Measurements from ENCODE around the gene BAZ2B. TPM values are rescaled to one million over a fixed set of nuclear protein-coding genes. Genes with fewer than 3 reads are reported as not detected.
A peak's percentile ranks its signal among the peaks of the same experiment; 100 is the strongest.

Gene BAZ2B
- total RNA-seq, 1 experiment from 2014 or later, result 54.9 TPM

- H3K9ac ChIP-seq (ENCODE audit: extremely low read depth, insufficient read length, low read length), result no peak overlapping the region
- H3T11ph ChIP-seq (ENCODE audit: low read length), result no peak overlapping the region
- no peaks in the 10 kb centered on the region for H3K4me1 ChIP-seq (ENCODE audit: insufficient read depth, low read length)
- H3K56ac ChIP-seq (ENCODE audit: insufficient read length, low read depth, low read length), result no peak overlapping the region
- H3K23me2 ChIP-seq (ENCODE audit: insufficient read length, low read depth, low read length, poor library complexity, severe bottlenecking), result no peaks in the 10 kb centered on the region
- no peak overlapping the region for H3K14ac ChIP-seq (ENCODE audit: insufficient read depth, low read length)
- WGBS (ENCODE audit: extremely low coverage, insufficient read length, low lambda C conversion rate), result no CpG with 5 or more reads among the region's 1 CpG
- no peak overlapping the region for H3K4me2 ChIP-seq (ENCODE audit: insufficient read depth, insufficient read length, low read length)
- Mint-ChIP-seq H3K27ac (peak overlapping the region in 2 of 3 experiments; percentile 19 to 34; a peak in 5 of 7 replicates), H3K36me3 (ENCODE audit: insufficient read depth in 1 of 3, low read depth in 3 of 3) (peaks cover 0 to 6% (median 0%) of the 10 kb centered on the region in 3 experiments; a peak in 1 of 7 replicates), H3K4me3 (no peak overlapping the region), H3K9me3 (no peaks in the 10 kb centered on the region), H3K4me1 (no peaks in the 10 kb centered on the region), H3K27me3 (ENCODE audit: low read depth) (no peaks in the 10 kb centered on the region)
- H3K27me3 ChIP-seq (ENCODE audit: insufficient read depth, low read length), result no peaks in the 10 kb centered on the region
- no peak overlapping the region for H2BK15ac ChIP-seq (ENCODE audit: low read depth, low read length)
- DNase-seq, result no peak
- H3K18ac ChIP-seq (ENCODE audit: insufficient read length, low read depth, low read length), result no peak overlapping the region
- no peak overlapping the region for H3K23ac ChIP-seq (ENCODE audit: insufficient read length, low read depth, low read length)
- no peaks in the 10 kb centered on the region for H3K79me2 ChIP-seq (ENCODE audit: insufficient read depth, low read length)
- H2AK5ac ChIP-seq (ENCODE audit: insufficient read length, low read length), result no peak overlapping the region
- no peak overlapping the region for H2BK120ac ChIP-seq (ENCODE audit: low read depth, low read length, poor library complexity, severe bottlenecking)
- H4K91ac ChIP-seq (ENCODE audit: insufficient read length, low read depth, low read length), result no peak overlapping the region
- no peaks in the 10 kb centered on the region for H4K20me1 ChIP-seq (ENCODE audit: control insufficient read depth, insufficient read depth, insufficient read length)
- H4K5ac ChIP-seq (ENCODE audit: insufficient read length, low read depth, low read length), result no peak overlapping the region
- H3K9me3 ChIP-seq (ENCODE audit: control insufficient read depth, low read depth, low read length), result no peaks in the 10 kb centered on the region
- no peak overlapping the region for H3K27ac ChIP-seq (ENCODE audit: insufficient read length, low read depth, low read length)
- H2AFZ ChIP-seq (ENCODE audit: low read length), result no peak overlapping the region
- no peak overlapping the region for H2BK12ac ChIP-seq (ENCODE audit: insufficient read length, low read depth, low read length)
- no peak overlapping the region for H2BK5ac ChIP-seq (ENCODE audit: insufficient read length, low read length)
- H4K8ac ChIP-seq (replicated peaks; ENCODE audit: insufficient read length, low read depth, low read length), result no peak overlapping the region
- no peaks in the 10 kb centered on the region for H3K79me1 ChIP-seq (ENCODE audit: insufficient read depth, low read depth, low read length, poor library complexity, severe bottlenecking)
- no peak overlapping the region for H3K4ac ChIP-seq (ENCODE audit: low read depth, low read length)
- no peak for TF ChIP-seq CTCF (conservative IDR thresholded peaks at IDR 0.05)
- no peak overlapping the region for H2BK20ac ChIP-seq (ENCODE audit: low read depth, low read length, poor library complexity, severe bottlenecking)
Observed at GRCh38 chr2:159457589-159457988, 158.8 kb downstream of the BAZ2B start.

Measured in H9 (cell line).